DMS153 (cell line): Measurements from ENCODE around the gene ARMC2.
"Not testable (repeated sequence)": the region's sequence is repeated elsewhere in the genome, so short reads cannot be mapped to it uniquely, and the experiment has no call there.

Experiments used
- DNase-seq: peaks from one replicate; lab custom pipeline; 2025; lab: John Stamatoyannopoulos, UW

ARMC2 gene

DNA sequence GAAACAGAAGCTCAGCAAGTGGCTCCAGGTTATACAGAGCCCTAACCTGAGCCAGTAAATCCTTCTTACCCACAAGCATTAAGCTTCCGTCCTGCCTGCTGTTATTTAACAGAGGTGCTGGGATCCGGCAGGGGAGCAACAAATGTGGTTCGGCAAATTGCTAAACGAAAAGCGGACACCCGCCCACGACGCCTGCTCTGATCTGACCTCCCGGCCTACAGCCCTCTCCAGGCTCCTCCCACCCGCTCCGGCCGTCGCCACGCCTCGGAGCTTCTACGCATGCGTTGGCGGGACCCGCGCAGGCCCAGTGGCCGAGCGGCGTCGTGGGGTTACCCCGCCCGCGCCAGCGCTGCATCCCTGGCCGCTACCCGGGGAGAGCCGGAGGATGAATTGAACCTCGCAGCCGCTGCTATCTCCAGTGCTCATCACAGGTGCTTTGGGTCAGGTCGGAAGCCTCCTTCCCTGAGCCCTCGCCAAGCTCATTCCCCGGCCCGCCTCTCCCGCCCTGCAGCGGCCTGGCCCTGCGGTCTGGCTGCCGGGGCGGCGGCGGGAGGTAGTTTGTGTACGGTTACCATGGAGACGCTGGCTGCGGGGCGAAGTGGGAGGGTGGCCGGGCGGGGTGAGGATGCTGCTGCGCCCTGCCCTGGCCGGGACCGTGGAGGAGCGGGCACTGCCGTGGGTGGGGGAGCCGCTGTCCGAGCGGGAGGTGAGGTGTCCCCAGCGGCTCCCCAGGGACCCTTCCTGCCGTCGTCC is at the start of gene ARMC2:
TSS of gene ARMC2 (plus strand) at position 307 of the 753 bp plus-strand sequence. CDS start 5,846 bp downstream, outside the sequence.
- DNase-seq = peak; percentile 73

DNA sequence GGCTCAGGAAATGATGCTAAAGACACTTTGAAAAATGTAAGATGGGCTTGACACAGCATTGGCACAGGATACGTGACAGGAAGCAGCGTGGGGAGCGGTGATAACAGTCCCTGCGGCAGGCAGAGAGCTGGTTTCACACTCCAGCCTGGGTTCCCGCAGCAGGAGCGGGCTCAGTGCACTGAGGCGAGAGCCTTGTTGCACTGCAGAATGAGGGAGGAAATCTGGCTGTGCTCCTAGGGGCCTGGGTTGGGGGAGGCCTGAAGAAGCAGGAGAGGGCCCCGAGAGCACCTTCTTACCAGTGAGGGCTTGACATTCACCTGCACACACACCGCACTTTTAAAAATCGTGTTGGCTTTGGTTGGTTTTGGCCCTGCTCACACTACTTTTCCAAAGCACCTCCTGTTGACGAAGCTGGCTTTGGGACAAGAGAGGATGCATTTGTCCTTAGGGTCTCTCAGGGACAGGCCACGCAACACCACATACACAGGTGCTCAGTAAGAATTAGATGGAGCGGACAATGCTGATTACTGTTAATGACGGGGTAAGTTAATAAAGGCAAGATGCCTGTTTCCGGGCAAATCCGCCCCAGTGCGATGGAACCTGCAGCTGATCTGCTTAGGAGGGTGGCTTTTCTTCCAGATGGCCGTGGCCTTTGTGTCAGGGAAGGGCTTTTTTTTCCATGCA is 49.4 kb upstream of the ARMC2 start:
- no peak for DNase-seq

- no peak for DNase-seq
These were observed 48.9 kb upstream of the ARMC2 start for GRCh38 chr6:108799354-108799717.

GRCh38 chr6:108799791-108800190 is 48.4 kb upstream of the ARMC2 start:
- no peak for DNase-seq

GRCh38 chr6:108800427-108800864 is 47.8 kb upstream of the ARMC2 start:
- no peak for DNase-seq

DNA sequence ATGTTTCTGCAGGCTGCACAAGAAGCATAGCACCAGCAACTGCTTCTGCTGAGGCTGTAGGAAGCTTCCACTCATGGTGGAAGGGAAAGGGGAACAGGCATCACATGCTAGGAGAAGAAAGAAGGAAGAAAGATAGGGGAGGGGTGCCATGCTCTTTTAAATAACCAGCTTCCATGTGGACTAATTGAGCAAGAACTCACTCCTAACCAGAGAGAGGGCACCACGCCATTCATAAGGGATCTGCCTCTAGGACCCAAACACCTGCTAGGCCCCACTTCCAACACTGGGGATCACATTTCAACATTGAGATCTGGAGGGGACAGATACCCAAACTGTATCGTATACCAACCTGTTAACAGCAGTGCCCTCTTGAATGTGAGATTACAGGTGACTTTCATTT is 46.9 kb upstream of the ARMC2 start:
- no peak for DNase-seq

- DNase-seq = no peak
These were observed 44.2 kb upstream of the ARMC2 start for GRCh38 chr6:108803982-108804490.

GRCh38 chr6:108804956-108805355 is 43.3 kb upstream of the ARMC2 start:
- no peak for DNase-seq

GRCh38 chr6:108805611-108806167 is 42.5 kb upstream of the ARMC2 start:
- DNase-seq = no peak

DNA sequence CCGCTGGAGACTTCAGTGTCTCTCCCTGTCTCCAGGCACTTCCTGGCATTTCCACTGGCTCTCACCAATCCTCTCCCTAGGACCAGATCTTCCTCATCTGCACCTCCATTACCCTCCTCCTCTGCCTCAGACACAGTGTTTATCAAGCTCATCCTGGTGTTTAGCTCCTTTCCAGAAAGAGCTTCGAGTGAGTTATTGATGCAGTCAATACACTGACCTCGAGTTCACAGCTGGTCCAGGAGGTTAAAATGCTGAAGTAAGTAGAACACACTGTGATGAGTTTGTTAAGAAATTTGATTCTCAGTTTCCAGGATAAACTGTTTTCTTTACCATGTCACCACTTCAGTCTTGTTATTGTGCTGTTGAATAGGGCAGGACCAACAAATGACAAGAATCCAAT is 42.1 kb upstream of the ARMC2 start:
- no peak for DNase-seq

GRCh38 chr6:108806665-108807064 is 41.6 kb upstream of the ARMC2 start:
- no peak for DNase-seq

- no peak for DNase-seq
These were observed 40.3 kb upstream of the ARMC2 start for GRCh38 chr6:108807928-108808327.

DNA sequence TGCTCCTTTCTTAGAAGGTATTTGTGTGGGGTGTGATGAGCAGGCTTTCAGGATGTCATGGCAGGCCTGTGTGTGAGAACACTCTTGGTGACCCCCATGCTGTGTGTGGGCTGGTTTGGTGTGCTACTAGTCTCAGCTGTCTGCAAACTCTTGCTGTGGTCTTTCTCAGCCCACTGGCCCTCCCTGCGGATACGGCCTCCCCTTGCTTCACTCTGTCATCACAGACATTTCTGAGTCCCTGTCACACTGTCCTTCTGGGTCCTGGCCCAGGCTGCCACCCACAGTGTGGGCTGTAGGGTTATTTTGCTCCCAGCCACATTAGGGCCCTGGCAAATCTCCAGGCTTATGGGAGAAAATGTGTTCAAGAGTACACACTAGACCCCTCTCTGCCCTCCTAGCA is 39.0 kb upstream of the ARMC2 start:
- no peak for DNase-seq

GRCh38 chr6:108810057-108810643 is 38.1 kb upstream of the ARMC2 start:
- no peak for DNase-seq

DNA sequence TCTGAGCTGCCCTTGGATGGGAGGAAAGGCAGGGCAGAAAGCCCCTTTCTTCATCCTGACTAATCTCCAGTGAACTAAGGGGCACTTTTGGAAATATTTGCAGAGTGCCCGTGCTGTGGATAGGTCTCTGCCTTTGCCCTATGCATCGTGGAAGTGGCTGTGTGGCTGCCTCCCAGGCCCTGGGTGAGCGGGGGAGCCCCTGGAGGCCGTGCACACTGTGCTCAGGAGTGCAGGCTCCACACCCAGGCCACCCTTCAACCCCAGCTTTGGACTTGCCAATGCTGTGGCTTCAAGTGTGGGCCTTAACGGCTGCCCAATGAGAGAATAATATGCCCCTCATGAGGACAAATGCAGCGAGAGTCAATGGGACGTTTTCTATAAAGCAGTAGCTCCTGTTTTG is 36.7 kb upstream of the ARMC2 start:
- DNase-seq = no peak

GRCh38 chr6:108813218-108813617 is 35.0 kb upstream of the ARMC2 start:
- not testable (repeated sequence) for DNase-seq

GRCh38 chr6:108817276-108817675 is 30.9 kb upstream of the ARMC2 start:
- not testable (repeated sequence) for DNase-seq

GRCh38 chr6:108820006-108820405 is 28.2 kb upstream of the ARMC2 start:
- DNase-seq = no peak

DNA sequence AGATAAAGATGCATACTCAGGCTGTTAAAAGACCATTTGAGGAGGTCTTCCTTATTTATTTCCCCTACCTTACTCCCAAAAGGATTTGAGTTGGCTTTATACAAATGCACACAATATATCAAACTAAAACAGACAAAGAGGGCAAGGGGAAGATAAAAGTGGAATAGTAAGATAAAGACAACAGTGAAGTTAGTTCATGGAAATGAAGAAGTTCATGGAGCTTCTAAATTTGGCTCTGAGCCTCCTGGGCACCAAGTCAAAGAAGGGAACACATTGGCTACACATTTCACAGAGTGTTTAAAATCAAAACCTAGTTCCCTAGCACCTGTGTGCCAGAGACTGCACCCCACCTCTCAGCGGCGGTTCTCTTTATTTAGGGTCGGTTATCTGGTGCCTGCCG is 25.8 kb upstream of the ARMC2 start:
- DNase-seq = no peak

DNA sequence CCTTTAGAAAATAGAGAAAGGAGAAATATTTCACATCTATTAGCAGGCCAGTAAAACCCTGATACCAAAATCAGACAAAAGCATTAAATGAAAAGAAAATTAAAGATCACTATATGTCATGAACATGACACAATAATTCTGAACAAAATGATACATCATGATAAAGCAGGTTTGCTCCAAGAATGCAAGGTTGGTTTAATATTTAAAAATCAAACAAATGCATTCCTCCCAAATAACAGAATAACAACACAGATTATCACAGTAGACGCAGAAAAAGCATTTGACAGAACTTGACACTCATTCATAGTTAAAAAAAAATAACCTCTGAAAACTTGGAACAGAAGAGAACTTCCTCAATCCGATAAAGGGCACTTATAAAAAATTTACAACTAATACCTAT is 22.9 kb upstream of the ARMC2 start:
- no peak for DNase-seq

GRCh38 chr6:108831104-108831503 is 17.1 kb upstream of the ARMC2 start:
- no peak for DNase-seq

GRCh38 chr6:108832738-108833137 is 15.5 kb upstream of the ARMC2 start:
- no peak for DNase-seq
